ENCODE measurements around the gene SLC44A3.

DNA sequence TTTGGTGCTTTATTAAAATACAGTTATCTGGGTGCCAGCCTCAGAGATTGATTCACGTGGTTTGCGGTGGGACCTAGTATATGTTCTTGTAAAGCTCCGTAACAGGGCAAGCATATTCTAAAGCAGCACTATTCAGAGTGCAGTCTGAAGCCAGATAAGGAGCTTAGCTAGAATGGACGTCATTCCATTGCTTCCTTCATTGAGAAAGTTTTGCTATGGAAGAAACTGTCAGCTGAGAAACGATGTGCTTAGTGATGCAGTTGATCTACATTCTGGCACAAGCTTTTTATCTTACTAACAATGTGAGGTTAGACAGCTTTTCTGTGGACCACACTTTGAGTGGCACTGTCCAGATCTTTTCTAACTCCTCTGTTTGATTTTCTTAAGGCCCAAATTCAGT, 26.2 kb downstream of the SLC44A3 start:
- TF ChIP-seq, protein P1, sequence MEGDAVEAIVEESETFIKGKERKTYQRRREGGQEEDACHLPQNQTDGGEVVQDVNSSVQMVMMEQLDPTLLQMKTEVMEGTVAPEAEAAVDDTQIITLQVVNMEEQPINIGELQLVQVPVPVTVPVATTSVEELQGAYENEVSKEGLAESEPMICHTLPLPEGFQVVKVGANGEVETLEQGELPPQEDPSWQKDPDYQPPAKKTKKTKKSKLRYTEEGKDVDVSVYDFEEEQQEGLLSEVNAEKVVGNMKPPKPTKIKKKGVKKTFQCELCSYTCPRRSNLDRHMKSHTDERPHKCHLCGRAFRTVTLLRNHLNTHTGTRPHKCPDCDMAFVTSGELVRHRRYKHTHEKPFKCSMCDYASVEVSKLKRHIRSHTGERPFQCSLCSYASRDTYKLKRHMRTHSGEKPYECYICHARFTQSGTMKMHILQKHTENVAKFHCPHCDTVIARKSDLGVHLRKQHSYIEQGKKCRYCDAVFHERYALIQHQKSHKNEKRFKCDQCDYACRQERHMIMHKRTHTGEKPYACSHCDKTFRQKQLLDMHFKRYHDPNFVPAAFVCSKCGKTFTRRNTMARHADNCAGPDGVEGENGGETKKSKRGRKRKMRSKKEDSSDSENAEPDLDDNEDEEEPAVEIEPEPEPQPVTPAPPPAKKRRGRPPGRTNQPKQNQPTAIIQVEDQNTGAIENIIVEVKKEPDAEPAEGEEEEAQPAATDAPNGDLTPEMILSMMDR (tag by site-specific recombination; IDR thresholded peaks at IDR 0.05), result no peak
- TF ChIP-seq, protein P2, sequence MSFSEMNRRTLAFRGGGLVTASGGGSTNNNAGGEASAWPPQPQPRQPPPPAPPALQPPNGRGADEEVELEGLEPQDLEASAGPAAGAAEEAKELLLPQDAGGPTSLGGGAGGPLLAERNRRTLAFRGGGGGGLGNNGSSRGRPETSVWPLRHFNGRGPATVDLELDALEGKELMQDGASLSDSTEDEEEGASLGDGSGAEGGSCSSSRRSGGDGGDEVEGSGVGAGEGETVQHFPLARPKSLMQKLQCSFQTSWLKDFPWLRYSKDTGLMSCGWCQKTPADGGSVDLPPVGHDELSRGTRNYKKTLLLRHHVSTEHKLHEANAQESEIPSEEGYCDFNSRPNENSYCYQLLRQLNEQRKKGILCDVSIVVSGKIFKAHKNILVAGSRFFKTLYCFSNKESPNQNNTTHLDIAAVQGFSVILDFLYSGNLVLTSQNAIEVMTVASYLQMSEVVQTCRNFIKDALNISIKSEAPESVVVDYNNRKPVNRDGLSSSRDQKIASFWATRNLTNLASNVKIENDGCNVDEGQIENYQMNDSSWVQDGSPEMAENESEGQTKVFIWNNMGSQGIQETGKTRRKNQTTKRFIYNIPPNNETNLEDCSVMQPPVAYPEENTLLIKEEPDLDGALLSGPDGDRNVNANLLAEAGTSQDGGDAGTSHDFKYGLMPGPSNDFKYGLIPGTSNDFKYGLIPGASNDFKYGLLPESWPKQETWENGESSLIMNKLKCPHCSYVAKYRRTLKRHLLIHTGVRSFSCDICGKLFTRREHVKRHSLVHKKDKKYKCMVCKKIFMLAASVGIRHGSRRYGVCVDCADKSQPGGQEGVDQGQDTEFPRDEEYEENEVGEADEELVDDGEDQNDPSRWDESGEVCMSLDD (tag by site-specific recombination; IDR thresholded peaks at IDR 0.05), result no peak
- TF ChIP-seq EGR2 (tag by site-specific recombination; IDR thresholded peaks at IDR 0.05; ENCODE audit: low read depth) (no peak), ZNF768 (tag by site-specific recombination; IDR thresholded peaks at IDR 0.05) (no peak), ZFP3 (tag by site-specific recombination; IDR thresholded peaks at IDR 0.05; ENCODE audit: low read depth) (no peak), PRDM1 (tag by site-specific recombination; IDR thresholded peaks at IDR 0.05) (no peak), ZNF354C (tag by site-specific recombination; IDR thresholded peaks at IDR 0.05; ENCODE audit: borderline replicate concordance, low read depth) (no peak), ZNF366 (tag by site-specific recombination; conservative IDR thresholded peaks at IDR 0.05) (no peak), ZNF138 (tag by site-specific recombination; IDR thresholded peaks at IDR 0.05; ENCODE audit: borderline replicate concordance) (no peak), ZNF202 (tag by site-specific recombination; IDR thresholded peaks at IDR 0.05; ENCODE audit: borderline replicate concordance) (no peak), ZNF416 (tag by site-specific recombination; IDR thresholded peaks at IDR 0.05) (no peak)
- TF ChIP-seq, protein P3, sequence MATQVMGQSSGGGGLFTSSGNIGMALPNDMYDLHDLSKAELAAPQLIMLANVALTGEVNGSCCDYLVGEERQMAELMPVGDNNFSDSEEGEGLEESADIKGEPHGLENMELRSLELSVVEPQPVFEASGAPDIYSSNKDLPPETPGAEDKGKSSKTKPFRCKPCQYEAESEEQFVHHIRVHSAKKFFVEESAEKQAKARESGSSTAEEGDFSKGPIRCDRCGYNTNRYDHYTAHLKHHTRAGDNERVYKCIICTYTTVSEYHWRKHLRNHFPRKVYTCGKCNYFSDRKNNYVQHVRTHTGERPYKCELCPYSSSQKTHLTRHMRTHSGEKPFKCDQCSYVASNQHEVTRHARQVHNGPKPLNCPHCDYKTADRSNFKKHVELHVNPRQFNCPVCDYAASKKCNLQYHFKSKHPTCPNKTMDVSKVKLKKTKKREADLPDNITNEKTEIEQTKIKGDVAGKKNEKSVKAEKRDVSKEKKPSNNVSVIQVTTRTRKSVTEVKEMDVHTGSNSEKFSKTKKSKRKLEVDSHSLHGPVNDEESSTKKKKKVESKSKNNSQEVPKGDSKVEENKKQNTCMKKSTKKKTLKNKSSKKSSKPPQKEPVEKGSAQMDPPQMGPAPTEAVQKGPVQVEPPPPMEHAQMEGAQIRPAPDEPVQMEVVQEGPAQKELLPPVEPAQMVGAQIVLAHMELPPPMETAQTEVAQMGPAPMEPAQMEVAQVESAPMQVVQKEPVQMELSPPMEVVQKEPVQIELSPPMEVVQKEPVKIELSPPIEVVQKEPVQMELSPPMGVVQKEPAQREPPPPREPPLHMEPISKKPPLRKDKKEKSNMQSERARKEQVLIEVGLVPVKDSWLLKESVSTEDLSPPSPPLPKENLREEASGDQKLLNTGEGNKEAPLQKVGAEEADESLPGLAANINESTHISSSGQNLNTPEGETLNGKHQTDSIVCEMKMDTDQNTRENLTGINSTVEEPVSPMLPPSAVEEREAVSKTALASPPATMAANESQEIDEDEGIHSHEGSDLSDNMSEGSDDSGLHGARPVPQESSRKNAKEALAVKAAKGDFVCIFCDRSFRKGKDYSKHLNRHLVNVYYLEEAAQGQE (tag by site-specific recombination; IDR thresholded peaks at IDR 0.05), result no peak
- TF ChIP-seq, protein P4, sequence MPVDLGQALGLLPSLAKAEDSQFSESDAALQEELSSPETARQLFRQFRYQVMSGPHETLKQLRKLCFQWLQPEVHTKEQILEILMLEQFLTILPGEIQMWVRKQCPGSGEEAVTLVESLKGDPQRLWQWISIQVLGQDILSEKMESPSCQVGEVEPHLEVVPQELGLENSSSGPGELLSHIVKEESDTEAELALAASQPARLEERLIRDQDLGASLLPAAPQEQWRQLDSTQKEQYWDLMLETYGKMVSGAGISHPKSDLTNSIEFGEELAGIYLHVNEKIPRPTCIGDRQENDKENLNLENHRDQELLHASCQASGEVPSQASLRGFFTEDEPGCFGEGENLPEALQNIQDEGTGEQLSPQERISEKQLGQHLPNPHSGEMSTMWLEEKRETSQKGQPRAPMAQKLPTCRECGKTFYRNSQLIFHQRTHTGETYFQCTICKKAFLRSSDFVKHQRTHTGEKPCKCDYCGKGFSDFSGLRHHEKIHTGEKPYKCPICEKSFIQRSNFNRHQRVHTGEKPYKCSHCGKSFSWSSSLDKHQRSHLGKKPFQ (tag by site-specific recombination; IDR thresholded peaks at IDR 0.05), result no peak
